SU-DHL-6 (cell line): ENCODE measurements around the gene SLC28A3.

Source experiments
- EZH2phosphoT487 ChIP-seq: fragments of 200-600 bp; sonication (generic), shearing (Covaris generic); conservative IDR thresholded peaks from 2 replicates; pipeline ENCODE4 v1.6.1; 2018; ENCODE audit warnings: mild to moderate bottlenecking, antibody characterized with exemption, low read length, moderate library complexity, mixed read lengths
- TF ChIP-seq, protein P1 (sequence below): fragments of 200-600 bp; sonication (generic); IDR thresholded peaks from one replicate; pipeline ENCODE4 v1.5.1; 2017; ENCODE audit warnings: antibody characterized with exemption, mild to moderate bottlenecking, low read length, moderate library complexity; ENCODE audit not compliant: insufficient read depth, poor library complexity, severe bottlenecking

GRCh38 chr9:84254972-84255371 is 85.6 kb downstream of the SLC28A3 start:
- TF ChIP-seq, protein P1, sequence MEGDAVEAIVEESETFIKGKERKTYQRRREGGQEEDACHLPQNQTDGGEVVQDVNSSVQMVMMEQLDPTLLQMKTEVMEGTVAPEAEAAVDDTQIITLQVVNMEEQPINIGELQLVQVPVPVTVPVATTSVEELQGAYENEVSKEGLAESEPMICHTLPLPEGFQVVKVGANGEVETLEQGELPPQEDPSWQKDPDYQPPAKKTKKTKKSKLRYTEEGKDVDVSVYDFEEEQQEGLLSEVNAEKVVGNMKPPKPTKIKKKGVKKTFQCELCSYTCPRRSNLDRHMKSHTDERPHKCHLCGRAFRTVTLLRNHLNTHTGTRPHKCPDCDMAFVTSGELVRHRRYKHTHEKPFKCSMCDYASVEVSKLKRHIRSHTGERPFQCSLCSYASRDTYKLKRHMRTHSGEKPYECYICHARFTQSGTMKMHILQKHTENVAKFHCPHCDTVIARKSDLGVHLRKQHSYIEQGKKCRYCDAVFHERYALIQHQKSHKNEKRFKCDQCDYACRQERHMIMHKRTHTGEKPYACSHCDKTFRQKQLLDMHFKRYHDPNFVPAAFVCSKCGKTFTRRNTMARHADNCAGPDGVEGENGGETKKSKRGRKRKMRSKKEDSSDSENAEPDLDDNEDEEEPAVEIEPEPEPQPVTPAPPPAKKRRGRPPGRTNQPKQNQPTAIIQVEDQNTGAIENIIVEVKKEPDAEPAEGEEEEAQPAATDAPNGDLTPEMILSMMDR: no peak
- no peak for TF ChIP-seq EZH2phosphoT487
